RWPE2 (cell line): ENCODE results near the gene HLTF.

Source experiments
- ATAC-seq: fragments of 200-7000 bp; cut with Tn5 transposase; 3 replicates; pipeline ENCODE4 v1.9.1; 2021; ENCODE audit warnings: low read depth
- DNase-seq: peaks from one replicate; pipeline ENCODE4 v3.0.0-alpha.2; 2020; ENCODE audit warnings: low spot score
- H3K27ac ChIP-seq: fragments of 450-650 bp; 2 replicates; pipeline ENCODE4 v1.5.1; 2017; ENCODE audit warnings: mild to moderate bottlenecking; ENCODE audit not compliant: poor library complexity, severe bottlenecking
- H3K27me3 ChIP-seq: fragments of 250-450 bp; sonication (Bioruptor Pico); 2 replicates; pipeline ENCODE4 v1.5.1; 2021; ENCODE audit warnings: mild to moderate bottlenecking, moderate library complexity; ENCODE audit not compliant: insufficient read depth, poor library complexity, severe bottlenecking
- H3K36me3 ChIP-seq: fragments of 250-450 bp; sonication (Bioruptor Pico); 2 replicates; pipeline ENCODE4 v1.5.1; 2020; ENCODE audit warnings: low read depth, mild to moderate bottlenecking, moderate library complexity
- H3K4me1 ChIP-seq: fragments of 250-450 bp; sonication (Bioruptor Pico); 2 replicates; pipeline ENCODE4 v1.5.1; 2021; ENCODE audit warnings: mild to moderate bottlenecking, moderate library complexity; ENCODE audit not compliant: insufficient read depth, poor library complexity, severe bottlenecking
- H3K4me3 ChIP-seq: fragments of 250-450 bp; sonication (Bioruptor Pico); 2 replicates; pipeline ENCODE4 v1.5.1; 2021; ENCODE audit warnings: mild to moderate bottlenecking, moderate library complexity; ENCODE audit not compliant: severe bottlenecking
- H3K9me3 ChIP-seq: fragments of 250-450 bp; sonication (Bioruptor Pico); 2 replicates; pipeline ENCODE4 v1.5.1; 2021; ENCODE audit warnings: mild to moderate bottlenecking, moderate library complexity; ENCODE audit not compliant: severe bottlenecking
- TF ChIP-seq, protein P1 (sequence below): fragments of 450-650 bp; IDR thresholded peaks from one replicate; pipeline ENCODE4 v1.5.1; 2017; ENCODE audit warnings: mild to moderate bottlenecking, moderate library complexity; ENCODE audit not compliant: poor library complexity, severe bottlenecking

Gene HLTF

DNA sequence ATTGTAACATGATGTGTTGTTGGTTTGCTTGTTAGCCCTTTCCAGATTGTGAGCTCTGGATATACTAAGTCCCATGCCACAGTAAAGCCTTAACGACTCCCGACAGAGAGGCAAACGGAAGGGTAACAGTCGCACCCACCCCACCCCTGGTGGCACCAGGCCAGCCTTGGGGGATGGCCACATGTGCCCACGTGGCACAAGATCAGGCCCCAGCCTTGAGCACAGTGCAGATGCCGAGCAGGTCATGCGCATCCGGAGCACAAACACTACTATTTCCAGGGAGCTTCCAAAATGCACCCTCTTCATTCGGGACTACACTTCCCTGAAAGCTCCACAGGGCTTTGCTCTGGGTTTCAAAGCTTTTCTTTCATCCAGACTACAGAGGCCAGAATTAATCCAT lies 32.4 kb upstream of the HLTF start:
- H3K27ac ChIP-seq = no peak overlapping the region
- no peaks in the 10 kb centered on the region for H3K36me3 ChIP-seq
- H3K4me3 ChIP-seq = no peak overlapping the region
- H3K4me1 ChIP-seq = no peaks in the 10 kb centered on the region
- TF ChIP-seq, protein P1, sequence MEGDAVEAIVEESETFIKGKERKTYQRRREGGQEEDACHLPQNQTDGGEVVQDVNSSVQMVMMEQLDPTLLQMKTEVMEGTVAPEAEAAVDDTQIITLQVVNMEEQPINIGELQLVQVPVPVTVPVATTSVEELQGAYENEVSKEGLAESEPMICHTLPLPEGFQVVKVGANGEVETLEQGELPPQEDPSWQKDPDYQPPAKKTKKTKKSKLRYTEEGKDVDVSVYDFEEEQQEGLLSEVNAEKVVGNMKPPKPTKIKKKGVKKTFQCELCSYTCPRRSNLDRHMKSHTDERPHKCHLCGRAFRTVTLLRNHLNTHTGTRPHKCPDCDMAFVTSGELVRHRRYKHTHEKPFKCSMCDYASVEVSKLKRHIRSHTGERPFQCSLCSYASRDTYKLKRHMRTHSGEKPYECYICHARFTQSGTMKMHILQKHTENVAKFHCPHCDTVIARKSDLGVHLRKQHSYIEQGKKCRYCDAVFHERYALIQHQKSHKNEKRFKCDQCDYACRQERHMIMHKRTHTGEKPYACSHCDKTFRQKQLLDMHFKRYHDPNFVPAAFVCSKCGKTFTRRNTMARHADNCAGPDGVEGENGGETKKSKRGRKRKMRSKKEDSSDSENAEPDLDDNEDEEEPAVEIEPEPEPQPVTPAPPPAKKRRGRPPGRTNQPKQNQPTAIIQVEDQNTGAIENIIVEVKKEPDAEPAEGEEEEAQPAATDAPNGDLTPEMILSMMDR = no peak
- DNase-seq (no peak), ATAC-seq (no peak)
- no peaks in the 10 kb centered on the region for H3K27me3 ChIP-seq
- no peaks in the 10 kb centered on the region for H3K9me3 ChIP-seq

DNA sequence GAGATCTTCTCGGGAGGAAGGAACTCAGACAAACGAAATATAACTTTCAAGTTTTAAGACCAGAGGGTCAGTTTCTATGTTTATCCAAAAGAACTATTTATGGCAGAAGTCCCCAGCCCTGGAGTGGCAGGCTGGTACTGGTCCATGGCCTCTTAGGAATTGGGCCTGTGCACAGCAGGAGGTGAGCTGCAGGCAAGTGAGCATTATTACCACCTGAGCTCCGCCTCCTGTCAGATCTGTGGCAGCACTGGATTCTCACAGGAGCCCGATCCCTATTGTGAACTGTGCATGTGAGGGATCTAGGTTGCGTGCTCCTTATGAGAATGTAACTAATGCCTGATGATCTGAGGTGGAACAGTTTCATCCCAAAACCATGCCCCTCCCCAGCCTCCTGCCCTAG lies 28.8 kb upstream of the HLTF start:
- Histone ChIP-seq H3K9me3 (no peaks in the 10 kb centered on the region), H3K27ac (no peak overlapping the region), H3K36me3 (no peaks in the 10 kb centered on the region), H3K27me3 (no peaks in the 10 kb centered on the region), H3K4me1 (no peaks in the 10 kb centered on the region), H3K4me3 (no peak overlapping the region)
- TF ChIP-seq, protein P1 = no peak
- DNase-seq (no peak), ATAC-seq (no peak)

DNA sequence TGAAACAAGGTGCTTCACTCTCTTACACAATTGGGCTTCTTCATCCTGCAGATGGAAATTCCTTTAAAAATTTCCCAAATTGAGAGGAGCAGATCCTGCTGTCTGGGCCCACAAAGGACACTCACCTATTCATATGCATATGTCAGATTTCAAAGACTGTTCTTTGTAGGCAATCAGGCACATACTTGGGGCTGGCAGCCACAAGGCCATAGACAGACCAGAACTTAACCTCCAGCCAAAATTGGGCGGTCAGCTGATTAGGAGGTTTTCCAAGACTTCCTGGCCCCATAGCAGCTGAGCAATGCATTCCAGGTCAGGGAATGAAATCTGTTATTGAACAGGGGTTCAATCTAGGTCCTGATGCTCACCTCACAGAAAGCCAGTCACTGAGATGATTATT lies 28.1 kb upstream of the HLTF start:
- no peak for DNase-seq
- H3K27me3 ChIP-seq = no peaks in the 10 kb centered on the region
- TF ChIP-seq, protein P1 = no peak

DNA sequence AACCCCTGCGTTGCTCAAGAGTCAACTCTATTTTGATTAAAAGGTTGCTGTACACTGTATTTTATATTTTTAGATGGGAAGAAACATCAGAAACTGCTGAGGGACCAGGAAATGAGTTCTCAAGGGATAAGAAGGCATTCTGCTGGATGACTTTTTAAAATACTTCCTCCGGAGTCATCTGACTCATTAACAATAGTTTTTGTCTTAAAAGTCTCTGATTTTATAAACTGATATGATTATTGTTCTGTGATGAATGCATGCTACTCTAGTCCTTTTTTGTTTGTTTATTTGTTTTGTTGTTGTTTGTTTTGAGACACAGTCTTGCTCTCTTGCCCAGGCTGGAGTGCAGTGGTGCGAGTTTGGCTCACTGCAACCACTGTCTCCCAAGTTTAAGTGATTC lies 18.2 kb upstream of the HLTF start:
- TF ChIP-seq, protein P1 = no peak
- no peak overlapping the region for H3K4me3 ChIP-seq
- DNase-seq (no peak), ATAC-seq (no peak)
- H3K27ac ChIP-seq = no peak overlapping the region
- H3K36me3 ChIP-seq = no peaks in the 10 kb centered on the region
- H3K9me3 ChIP-seq = no peaks in the 10 kb centered on the region
- H3K27me3 ChIP-seq = no peaks in the 10 kb centered on the region
- no peaks in the 10 kb centered on the region for H3K4me1 ChIP-seq

More for the DNA sequence above, 28.1 kb upstream of the HLTF start:
- Histone ChIP-seq H3K36me3 (no peaks in the 10 kb centered on the region), H3K27ac (no peak overlapping the region), H3K4me3 (no peak overlapping the region), H3K9me3 (no peaks in the 10 kb centered on the region), H3K4me1 (no peaks in the 10 kb centered on the region)
- no peak for ATAC-seq

DNA sequence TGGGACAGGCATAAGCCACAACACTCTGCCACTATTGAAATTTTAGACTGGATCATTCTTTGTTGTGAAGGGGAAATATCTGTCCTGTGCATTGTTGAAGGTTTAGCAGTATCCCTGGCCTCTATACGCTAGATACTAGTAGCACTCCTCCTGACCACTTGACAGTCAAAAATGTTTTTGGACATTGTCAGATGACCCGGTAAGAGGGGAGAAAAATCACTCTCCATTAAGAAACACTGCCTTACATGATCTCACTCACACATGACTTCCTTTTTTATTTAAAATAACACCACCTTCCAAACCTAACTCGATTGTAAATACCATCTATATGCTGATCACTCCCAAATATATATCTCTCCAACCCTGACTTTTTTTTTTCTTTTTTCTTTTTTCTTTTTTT lies 15.3 kb upstream of the HLTF start:
- DNase-seq = no peak
- Histone ChIP-seq H3K27me3 (no peaks in the 10 kb centered on the region), H3K4me1 (no peaks in the 10 kb centered on the region), H3K4me3 (no peak overlapping the region), H3K27ac (no peak overlapping the region), H3K36me3 (no peaks in the 10 kb centered on the region), H3K9me3 (no peaks in the 10 kb centered on the region)
- TF ChIP-seq, protein P1 = no peak
- no peak for ATAC-seq
